Activated naive CD8-positive, alpha-beta T cell treated with anti-CD3 and anti-CD28 coated beads, Interleukin-2, amount 50 U/mL, for 16 hours (primary cell): ENCODE data around the gene ERVW-1.
A peak's percentile ranks its signal among the peaks of the same experiment; 100 is the strongest.
"Not testable (repeated sequence)": the region's sequence is repeated elsewhere in the genome, so short reads cannot be mapped to it uniquely, and the experiment has no call there.

Source experiments
- DNase-seq: peaks from one replicate; pipeline ENCODE4 v3.0.0-alpha.2; 2020; ENCODE audit warnings: low read depth, low spot score

The ERVW-1 gene

DNA sequence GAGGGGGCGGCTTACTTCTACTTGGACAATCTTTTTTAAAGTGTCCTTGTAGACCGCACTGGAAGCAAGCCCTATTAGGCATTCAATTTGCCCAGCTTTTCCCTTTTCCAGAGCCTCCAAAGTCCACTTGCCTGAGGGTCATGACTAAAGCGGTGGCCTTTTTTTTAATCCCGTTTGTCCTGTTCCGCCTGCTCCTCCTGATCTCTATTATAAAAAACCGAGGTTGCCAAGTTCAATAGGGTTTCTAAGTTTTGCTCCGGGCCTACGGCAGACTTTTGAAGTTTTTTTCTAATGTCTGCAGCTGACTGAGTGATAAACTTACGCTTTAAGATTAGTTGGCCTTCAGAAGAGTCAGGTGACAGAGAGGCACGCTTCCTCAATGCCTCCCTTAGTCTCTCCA lies 3.8 kb downstream of the ERVW-1 start:
- not testable (repeated sequence) for DNase-seq

DNA sequence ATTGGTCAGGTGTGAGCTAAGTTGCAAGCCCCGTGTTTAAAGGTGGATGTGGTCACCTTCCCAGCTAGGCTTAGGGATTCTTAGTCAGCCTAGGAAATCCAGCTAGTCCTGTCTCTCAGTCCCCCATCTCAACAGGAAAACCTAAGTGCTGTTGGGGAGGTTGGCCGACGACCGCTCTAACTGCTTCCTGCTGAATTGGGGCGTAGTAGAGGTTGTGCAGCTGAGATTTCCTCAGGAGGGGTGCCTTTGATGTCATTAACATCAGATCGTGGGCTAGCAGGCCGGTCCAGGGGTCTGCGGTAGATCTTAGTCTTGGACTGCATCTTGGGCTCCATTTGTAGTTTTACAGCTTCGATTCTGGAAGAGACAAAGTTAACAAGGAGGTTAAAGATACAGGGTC lies 9.2 kb downstream of the ERVW-1 start:
- not testable (repeated sequence) for DNase-seq

DNA sequence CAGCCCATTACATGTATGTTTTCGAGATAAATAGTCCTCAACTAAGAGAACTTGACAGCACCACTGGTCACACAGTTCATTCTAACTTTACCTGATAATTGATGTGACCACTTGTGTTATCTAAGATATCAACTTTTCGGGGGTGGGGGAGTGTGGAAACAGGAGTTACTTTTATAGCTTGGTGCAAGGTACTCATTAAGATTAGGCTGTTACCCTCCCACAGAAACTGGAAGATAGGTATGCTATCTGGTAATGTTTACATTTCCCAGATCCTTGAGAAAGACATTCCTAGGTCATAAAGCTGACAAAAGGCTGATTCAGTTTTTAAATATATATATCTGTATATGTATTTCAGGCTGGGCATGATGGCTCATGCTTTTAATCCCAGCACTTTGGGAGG lies 11.1 kb downstream of the ERVW-1 start:
- no peak for DNase-seq

DNA sequence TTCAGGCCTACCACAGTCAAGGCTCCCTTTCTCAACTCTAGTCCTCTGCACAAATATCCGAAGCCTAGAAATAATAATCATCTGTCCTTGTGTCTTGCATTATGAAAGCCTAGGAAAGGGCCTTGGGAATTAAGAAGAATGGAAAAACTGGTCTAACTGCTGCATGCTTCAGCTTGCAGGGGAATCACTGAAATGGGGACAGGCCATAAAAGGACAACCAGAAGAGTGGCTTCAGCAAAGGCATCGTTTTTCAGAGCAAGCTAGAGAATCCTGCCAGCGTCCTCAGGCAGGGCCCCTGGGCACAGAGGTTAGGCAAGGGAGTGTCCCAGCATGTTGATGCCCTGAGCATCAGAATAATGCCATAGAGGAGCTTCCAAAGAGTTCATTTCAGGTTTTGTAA lies 13.2 kb downstream of the ERVW-1 start:
- no peak for DNase-seq

DNA sequence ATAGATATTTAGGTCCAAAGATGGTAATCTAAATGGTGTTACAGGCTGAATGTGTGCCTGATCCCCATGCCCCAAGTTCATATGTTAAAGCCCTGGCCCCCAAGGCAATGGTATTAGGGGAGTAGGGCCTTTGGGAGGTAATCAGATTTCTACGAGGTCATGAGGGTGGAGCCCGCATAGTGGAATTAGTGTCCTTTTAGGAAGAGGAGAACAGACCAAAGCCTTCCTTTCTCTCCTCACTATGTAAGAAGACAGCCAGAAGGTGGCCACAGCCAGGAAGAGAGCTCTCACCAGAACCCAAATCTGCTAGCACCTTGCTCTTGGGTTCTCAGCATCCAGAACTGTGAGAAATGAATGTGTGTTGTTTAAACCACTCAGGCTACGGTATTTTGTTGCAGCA lies 15.2 kb downstream of the ERVW-1 start:
- no peak for DNase-seq

DNA sequence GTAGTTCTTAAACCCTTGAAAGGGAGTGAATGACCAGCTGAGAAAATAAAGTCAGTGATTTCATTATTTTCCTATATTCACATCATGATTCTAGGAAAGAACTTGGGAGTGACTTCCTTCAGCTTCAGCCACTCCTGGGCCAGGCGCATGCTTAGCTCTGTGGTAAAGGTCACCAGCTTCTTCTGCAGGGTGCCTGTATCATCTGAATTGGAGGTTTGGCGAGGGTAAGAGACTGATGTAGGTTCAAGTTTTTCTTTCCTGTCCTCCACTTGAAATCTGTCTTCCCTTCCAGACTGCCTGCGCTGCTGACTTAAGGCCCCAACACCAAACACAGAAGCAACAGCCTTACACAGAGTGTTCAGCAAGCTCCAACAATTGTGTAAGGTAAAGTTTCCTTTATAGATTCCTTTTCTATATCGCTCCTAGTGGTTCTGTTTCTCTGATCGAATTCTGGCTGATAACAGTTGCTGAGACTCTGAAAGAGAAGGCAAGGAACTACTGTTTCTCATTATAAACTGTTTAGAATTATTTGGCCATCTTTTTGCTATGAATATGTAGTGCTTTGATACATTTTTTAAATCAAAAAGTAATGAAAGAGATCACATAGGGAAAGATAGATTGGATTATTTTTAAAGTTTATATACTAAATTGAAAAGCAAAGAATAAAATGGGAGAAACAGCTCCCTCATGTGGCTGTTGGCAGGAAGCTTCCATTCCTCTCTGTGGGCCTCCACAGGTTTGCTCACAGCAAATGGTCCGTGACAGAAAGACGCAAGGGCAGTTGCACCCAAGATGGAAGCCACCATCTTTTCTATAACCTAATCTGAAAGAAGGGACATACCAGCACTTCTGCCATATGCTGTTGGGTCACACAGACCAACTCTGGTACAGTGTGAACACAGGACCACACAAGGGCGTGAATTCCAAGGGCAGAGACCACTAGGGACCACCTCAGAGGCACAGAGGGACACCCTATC lies 16.4 kb downstream of the ERVW-1 start:
- DNase-seq: no peak

DNA sequence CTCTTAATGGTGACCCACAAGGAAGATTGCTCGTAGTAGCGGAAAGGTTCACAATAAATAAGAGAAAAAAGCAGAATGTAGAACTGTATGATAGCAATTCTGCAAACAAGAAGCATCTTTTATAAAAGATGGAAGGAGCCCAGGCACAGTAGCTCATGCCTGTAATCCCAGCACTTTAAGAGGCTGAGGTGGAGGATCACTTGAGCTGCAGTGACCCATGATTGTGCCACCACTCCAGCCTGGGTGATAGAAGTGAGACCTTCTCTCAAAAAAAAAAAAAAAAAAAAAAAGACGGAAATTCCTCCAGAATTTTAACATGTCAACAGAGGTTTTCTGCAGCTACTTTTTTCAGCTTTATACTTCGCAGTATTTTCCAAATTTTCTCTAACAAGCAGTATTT lies 17.2 kb downstream of the ERVW-1 start:
- DNase-seq: no peak

DNA sequence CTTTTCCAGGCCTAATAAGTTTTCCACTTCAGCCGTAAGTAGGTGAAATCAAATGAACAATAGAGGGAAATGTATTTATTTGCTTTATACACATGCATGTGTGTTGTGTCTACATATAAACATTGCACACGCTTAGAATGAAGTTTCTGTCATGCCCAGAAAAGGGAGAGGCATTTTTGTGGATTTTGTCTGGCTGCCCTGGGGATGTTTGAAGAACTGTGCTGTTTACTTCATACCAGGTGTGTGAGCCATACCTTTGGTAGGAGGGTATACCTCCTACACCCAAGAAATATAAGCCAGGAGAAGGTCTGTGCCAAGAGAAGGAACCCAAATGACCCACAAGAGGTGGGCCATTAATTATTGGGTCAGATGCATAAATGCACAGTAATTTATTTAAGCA lies 17.6 kb downstream of the ERVW-1 start:
- DNase-seq: no peak

DNA sequence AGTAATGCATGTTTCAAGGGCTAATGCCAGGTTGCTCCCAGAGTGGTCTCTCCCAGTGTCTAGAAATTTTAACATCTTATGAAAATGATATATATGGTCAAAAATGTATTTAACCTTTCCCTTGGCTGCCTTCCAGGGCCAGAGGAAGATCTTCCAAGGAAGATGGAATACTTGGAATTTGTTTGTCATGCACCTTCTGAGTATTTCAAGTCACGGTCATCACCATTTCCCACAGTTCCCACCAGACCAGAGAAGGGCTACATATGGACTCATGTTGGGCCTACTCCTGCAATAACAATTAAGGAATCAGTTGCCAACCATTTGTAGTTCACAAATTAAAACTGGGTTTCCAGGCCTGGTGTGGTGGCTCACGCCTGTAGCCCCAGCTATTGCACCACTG lies 21.5 kb downstream of the ERVW-1 start:
- DNase-seq: no peak

DNA sequence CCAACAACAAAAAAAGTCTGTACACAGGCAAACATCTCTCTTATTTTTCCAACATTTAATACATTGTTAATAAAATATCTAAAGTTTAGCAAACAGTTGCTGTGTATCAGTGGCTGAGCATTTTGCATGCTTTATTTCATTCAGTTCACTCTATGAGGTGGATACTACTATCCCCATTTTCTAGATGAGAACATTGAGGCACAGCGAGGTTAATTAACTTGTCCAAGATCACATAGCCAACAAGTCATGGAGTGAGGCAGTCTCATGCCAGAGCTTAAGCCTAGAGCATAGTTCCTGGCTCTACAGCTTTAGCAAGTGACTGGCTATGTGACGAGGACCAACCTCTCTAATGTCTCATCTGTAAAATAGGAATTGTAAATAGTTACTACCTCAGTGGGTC lies 26.1 kb downstream of the ERVW-1 start:
- DNase-seq: no peak

DNA sequence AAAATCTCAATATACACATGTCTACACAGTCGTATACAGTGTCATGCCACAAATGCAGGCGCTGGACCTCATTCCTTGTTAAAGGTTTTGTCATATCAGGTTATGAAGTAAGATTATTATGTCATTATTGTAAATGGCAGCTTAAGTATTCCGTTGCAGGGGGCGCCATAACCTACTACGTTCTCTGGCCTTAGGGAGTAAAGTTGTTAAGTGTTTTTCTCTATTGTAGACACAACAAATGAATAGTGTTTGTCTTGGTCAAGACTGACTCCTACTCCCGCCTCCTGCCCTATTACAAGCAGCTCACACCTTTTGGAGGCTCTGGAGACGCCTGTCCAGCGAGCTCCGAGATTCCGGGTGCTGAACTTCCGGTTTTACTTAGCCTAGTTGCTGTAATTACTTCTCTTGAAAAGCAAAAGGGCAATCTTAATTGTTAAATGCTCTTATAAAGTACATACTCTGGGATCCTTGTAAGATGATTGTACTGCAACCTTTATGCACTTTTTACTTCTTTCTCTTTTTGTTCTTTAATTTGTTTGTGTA lies 29.5 kb downstream of the ERVW-1 start:
- peak; percentile 7 for DNase-seq

DNA sequence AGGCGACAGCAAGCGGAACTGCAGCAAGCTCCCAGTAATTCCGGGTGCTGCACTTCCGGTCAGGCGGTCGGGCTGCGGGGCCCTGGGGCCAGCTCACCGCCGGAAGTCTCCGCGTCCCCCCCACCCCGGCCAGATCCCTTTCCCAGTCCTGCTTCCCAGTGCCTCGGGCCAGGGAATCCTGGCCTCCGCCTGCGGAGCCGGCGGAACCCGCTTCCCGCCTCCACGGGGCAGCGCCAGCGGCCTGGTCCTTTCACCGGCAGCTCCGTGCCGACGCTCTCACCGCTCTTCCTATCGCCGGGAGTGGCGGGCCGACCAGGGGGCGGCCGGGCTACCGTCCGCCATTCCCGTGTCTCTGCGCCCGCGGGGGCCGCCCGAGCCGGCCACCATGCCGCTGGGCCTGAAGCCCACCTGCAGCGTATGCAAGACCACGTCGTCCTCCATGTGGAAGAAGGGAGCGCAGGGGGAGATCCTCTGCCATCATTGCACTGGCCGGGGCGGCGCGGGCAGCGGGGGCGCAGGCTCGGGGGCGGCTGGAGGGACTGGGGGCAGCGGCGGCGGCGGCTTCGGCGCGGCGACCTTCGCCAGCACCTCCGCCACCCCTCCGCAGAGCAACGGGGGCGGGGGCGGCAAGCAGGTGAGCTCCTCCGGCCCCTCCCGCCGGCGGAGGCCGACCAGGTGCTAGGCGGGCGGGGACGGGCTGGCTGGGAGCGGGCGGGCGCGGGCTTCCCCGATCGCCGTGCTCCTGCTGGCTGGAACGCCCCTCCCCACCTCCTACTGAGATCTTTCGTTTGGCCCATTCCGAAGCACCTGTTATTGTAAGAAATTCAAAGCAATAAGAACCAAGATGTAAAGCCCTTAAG lies 30.2 kb downstream of the ERVW-1 start, which contains the start of gene GATAD1:
TSS of gene GATAD1 (plus strand) at position 138 of the 860 bp plus-strand sequence. CDS start at position 386, 248 bp downstream.
- peak; percentile 70 for DNase-seq

DNA sequence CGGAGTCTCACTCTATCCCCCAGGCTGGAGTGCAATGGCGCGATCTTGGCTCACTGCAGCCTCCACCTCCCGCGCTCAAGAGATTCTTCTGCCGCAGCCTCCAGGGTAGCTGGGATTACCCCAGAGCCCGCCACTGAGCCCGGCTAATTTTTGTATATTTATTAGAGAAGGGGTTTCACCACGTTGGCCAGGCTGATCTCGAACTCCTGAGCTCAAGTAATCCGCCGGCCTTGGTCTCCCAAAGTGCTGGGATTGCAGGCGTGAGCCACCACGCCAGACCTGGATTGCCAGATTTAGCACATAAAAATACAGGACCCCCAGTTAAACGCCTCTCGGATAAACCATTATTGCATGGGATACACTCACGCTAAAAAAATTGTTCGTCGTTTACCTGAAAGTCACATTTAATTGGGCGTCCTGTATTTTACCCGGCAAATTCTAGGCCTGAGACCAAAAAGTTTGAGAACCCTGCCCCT lies 30.8 kb downstream of the ERVW-1 start:
- no peak for DNase-seq

DNA sequence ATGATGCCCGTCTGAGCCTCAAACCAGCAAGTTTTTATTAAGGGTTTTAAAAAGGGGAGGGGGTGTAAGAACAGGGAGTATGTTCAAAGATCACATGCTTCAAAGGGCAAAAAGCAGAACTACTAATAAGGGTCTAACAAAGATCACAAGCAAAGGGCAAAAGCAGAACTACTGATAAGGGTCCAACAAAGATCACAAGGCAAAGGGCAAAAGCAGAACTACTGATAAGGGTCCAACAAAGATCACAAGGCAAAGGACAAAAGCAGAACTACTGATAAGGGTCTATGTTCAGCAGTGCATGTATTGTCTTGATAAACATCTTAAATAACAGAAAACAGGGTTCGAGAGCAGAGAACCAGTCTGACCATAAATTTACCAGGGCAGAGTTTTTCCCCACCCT lies 35.0 kb downstream of the ERVW-1 start:
- not testable (repeated sequence) for DNase-seq

DNA sequence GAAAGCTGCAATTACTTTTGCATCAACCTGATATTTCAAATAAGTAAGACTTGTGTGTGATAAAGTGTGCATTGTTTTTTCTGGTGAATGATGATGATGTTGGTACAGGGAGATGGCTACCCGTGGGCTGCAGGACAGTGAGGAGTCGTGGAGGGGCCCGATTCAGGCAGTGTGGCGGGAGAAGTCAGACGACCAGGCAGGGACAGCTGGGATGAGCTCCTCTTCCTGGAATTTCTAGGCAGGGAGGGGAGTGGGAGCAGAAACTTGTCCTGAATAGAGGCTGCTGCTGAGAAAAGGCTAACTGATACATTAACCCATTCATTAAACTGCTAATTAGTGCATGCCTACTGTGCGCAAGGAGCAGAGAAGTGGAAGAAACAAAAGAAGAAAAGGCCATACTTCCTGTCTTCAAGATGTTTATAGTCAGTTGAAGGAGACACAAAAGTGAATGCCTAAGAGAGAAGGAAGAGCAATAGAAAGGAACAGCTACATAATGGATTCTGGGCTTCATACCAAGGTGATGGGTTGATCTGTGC lies 39.7 kb downstream of the ERVW-1 start:
- no peak for DNase-seq

DNA sequence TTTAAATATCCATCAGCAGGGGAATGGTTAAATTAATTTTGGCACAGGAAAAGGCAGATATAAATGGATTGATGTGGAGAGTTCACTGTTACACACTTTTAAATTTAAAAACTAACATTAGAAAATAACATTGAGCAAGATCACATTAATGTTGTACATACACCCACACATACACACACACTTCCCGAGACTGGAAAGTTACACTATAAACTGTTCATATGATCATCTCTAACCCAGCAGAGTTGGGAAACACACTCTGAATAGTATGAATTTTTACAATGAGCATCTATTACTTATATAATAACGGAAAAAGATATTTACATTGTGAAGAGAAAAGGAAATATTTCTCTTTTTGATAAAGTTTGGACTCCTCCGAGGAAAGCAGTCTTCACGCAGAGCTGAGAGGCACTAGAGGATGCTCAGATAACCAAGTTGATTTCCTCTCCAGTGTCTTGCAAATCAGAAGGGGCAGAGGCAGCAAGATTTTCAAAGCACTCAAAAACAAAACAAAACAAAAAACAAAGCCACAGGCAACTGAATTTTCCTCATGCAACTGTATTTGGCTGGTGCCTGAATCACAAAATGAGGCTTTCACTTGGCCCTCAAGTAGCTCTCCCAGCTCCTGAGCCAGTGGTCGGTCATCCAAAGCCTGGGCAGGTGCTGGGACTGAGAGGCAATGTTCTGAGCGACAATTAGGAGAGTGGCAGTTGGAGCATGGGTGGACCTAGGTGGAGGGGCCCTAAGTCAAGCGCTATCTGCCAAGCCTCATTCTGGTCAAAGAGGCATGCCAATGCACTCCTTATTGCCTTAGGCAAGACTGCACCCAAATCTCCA lies 40.9 kb downstream of the ERVW-1 start:
- no peak for DNase-seq

DNA sequence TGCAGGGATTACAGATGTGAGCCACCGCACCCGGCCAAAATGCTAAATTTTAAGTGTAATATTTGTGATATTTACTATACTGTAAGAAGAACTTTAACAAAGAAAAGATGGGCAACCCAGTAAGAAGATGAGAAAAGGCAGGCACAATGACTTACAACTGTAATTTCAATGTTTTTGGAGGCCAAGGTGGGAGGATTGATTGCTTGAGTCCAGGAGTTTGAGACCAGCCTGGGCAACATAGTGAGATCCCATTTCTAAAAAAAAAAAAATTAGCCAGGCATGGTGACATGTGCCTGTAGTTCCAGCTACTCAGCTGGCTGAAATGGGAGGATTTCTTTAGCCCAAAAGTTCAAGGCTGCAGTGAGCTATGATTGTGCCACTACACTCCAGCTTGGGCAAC lies 42.2 kb downstream of the ERVW-1 start:
- DNase-seq: no peak

DNA sequence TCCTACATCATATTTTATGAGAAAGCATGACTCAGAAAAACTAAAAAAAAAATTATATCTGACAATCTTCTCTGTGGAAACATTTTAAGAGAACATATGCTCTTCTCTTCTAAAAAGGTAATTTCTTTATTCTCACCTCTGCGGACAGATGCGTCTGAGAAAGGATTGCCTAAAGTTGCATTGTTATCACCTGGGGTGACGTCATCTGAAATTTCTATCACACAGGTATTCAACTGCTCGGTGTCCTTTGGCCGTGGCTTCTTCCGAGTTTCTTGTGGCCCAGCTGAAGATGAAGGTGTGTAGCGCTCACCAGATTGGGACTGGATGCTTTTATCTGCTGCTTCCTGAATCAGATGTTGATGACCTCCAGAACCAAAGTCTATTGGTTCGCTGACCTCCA lies 44.7 kb downstream of the ERVW-1 start:
- DNase-seq: no peak

DNA sequence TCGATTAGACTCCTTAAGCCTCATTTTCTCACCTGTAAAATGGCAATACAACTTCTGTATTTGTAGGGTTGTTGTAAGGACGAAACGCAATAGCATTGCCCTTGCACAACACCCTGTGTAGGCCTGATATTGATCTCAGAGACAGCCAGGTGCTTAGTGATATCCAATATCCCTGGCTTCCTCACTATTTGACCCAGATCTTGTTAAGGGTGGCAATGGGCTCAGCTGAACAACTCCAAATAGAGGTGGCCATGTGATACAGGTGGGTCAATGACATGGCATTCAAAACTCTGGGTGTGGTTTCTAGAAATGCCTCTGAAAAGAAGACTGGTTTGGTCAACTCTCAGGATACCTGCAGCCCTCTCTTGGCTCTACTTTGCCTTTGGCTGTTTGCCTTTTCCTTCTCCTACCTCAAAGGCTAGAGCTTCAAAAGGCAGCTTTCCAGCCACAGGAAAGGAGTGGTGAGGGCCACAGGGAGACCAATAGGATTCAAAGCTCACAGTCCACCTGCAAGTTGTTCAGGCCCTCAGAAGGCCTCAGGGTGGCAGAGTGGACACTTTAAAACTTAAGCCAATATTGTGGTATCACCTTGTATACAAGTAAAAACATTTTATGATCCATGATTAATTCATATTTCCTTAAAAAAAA lies 45.3 kb downstream of the ERVW-1 start:
- DNase-seq: no peak

DNA sequence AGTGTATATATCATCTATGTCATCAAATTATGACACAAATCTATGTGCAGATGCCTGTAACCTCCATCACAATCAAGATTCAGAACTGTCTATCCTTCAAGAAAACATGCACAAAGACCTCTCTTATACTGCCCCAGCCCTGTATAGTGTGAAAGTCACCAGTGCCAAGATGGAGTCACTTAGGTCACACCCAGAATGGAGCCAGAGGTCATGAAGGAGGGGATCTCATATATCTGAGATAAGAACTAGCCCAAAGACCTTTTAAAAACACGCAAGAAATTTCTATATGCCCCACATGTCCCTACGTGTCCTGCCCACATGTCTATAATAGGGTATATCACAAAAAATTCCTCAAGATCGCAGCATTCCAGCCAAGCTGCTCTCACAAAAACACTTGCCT lies 50.6 kb downstream of the ERVW-1 start:
- DNase-seq: no peak
